ENCODE data around the gene UBN2. TPM values are rescaled to one million over a fixed set of nuclear protein-coding genes. Genes with fewer than 3 reads are reported as not detected.
"Not testable (repeated sequence)": the region's sequence is repeated elsewhere in the genome, so short reads cannot be mapped to it uniquely, and the experiment has no call there.

The UBN2 gene
- total and polyA plus RNA-seq, 5 donors from 2014 or later = 0.59 to 12.5 (median 1.8) TPM

- no peak overlapping the region for H3K4me3 Mint-ChIP-seq
- no peak for DNase-seq
- Histone ChIP-seq H3K27ac (ENCODE audit: insufficient read depth, low read length, poor library complexity, severe bottlenecking) (no peak overlapping the region), H3K27me3 (ENCODE audit: control insufficient read depth, insufficient read depth, low read length) (no peaks in the 10 kb centered on the region), H3K4me3 (ENCODE audit: low read depth, low read length) (no peak overlapping the region), H3K4me1 (ENCODE audit: control insufficient read depth, insufficient read depth, low read length, poor library complexity, severe bottlenecking) (no peaks in the 10 kb centered on the region), H3K36me3 (ENCODE audit: control insufficient read depth, insufficient read depth, low read length) (peaks cover 14% of the 10 kb centered on the region), H3K9me3 (ENCODE audit: control insufficient read depth in 2 of 2, low read length in 2 of 2) (no peaks in the 10 kb centered on the region)
- no peak for ATAC-seq (ENCODE audit: low read depth in 2 of 2)
- peaks cover 31% of the 10 kb centered on the region for H3K36me3 Mint-ChIP-seq
- no peaks in the 10 kb centered on the region for H3K4me1 Mint-ChIP-seq
- H3K9me3 Mint-ChIP-seq = no peaks in the 10 kb centered on the region
- no peak overlapping the region for H3K27ac Mint-ChIP-seq
- no peaks in the 10 kb centered on the region for H3K27me3 Mint-ChIP-seq
These were observed 69.4 kb downstream of the UBN2 start for GRCh38 chr7:139300390-139300789.

GRCh38 chr7:139304517-139304916 is 73.5 kb downstream of the UBN2 start:
- Mint-ChIP-seq H3K4me3 (no peak overlapping the region), H3K27ac (no peak overlapping the region), H3K9me3 (no peaks in the 10 kb centered on the region), H3K27me3 (no peaks in the 10 kb centered on the region), H3K36me3 (peaks cover 36% of the 10 kb centered on the region), H3K4me1 (no peaks in the 10 kb centered on the region)
- ATAC-seq (ENCODE audit: low read depth in 2 of 2) (no peak), DNase-seq (no peak)
- Histone ChIP-seq H3K27me3 (ENCODE audit: control insufficient read depth, insufficient read depth, low read length) (no peaks in the 10 kb centered on the region), H3K4me3 (ENCODE audit: low read depth, low read length) (no peak overlapping the region), H3K9me3 (ENCODE audit: control insufficient read depth in 2 of 2, low read length in 2 of 2) (no peaks in the 10 kb centered on the region), H3K36me3 (ENCODE audit: control insufficient read depth, insufficient read depth, low read length) (peaks cover 5% of the 10 kb centered on the region), H3K27ac (ENCODE audit: insufficient read depth, low read length, poor library complexity, severe bottlenecking) (no peak overlapping the region), H3K4me1 (ENCODE audit: control insufficient read depth, insufficient read depth, low read length, poor library complexity, severe bottlenecking) (no peaks in the 10 kb centered on the region)

GRCh38 chr7:139317939-139318505 is 87.0 kb downstream of the UBN2 start:
- Mint-ChIP-seq H3K36me3 (no peaks in the 10 kb centered on the region), H3K9me3 (no peaks in the 10 kb centered on the region), H3K4me1 (no peaks in the 10 kb centered on the region), H3K4me3 (no peak overlapping the region), H3K27me3 (peaks cover 5% of the 10 kb centered on the region), H3K27ac (no peak overlapping the region)
- no peaks in the 10 kb centered on the region for H3K4me1 ChIP-seq (ENCODE audit: control insufficient read depth, insufficient read depth, low read length, poor library complexity, severe bottlenecking)
- no peaks in the 10 kb centered on the region for H3K27me3 ChIP-seq (ENCODE audit: control insufficient read depth, insufficient read depth, low read length)
- no peak overlapping the region for H3K4me3 ChIP-seq (ENCODE audit: low read depth, low read length)
- ATAC-seq (ENCODE audit: low read depth in 2 of 2) (no peak), DNase-seq (no peak)
- no peaks in the 10 kb centered on the region for H3K9me3 ChIP-seq (ENCODE audit: control insufficient read depth in 2 of 2, low read length in 2 of 2)
- no peak overlapping the region for H3K27ac ChIP-seq (ENCODE audit: insufficient read depth, low read length, poor library complexity, severe bottlenecking)
- no peaks in the 10 kb centered on the region for H3K36me3 ChIP-seq (ENCODE audit: control insufficient read depth, insufficient read depth, low read length)

GRCh38 chr7:139321071-139321745 is 90.2 kb downstream of the UBN2 start:
- H3K9me3 Mint-ChIP-seq = no peaks in the 10 kb centered on the region
- no peak for ATAC-seq (ENCODE audit: low read depth in 2 of 2)
- no peak overlapping the region for H3K4me3 Mint-ChIP-seq
- no peaks in the 10 kb centered on the region for H3K27me3 ChIP-seq (ENCODE audit: control insufficient read depth, insufficient read depth, low read length)
- H3K4me3 ChIP-seq (ENCODE audit: low read depth, low read length) = no peak overlapping the region
- no peaks in the 10 kb centered on the region for H3K36me3 Mint-ChIP-seq
- H3K9me3 ChIP-seq (ENCODE audit: control insufficient read depth in 2 of 2, low read length in 2 of 2) = no peaks in the 10 kb centered on the region
- peaks cover 5% of the 10 kb centered on the region for H3K27me3 Mint-ChIP-seq
- no peak for DNase-seq
- no peak overlapping the region for H3K27ac ChIP-seq (ENCODE audit: insufficient read depth, low read length, poor library complexity, severe bottlenecking)
- no peaks in the 10 kb centered on the region for H3K4me1 ChIP-seq (ENCODE audit: control insufficient read depth, insufficient read depth, low read length, poor library complexity, severe bottlenecking)
- peak overlapping the region in 1 of 3 donors; percentile 69 for H3K27ac Mint-ChIP-seq
- H3K36me3 ChIP-seq (ENCODE audit: control insufficient read depth, insufficient read depth, low read length) = no peaks in the 10 kb centered on the region
- H3K4me1 Mint-ChIP-seq = no peaks in the 10 kb centered on the region

DNA sequence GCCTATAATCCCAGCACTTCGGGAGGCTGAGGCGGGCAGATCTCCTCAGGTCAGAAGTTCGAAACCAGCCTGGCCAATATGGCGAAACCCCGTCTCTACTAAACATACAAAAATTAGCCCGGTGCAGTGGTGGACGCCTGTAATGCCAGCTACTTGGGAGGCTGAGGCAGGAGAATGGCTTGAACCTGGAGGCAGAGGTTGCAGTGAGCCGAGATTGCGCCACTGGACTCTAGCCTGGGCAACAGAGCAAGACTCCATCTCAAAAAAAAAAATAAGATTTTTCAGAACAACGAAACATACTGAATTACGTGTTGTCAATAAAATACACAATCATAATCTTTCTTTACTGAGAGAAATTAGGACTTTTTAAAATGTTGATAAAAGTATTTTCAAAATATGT is 93.7 kb downstream of the UBN2 start:
- not testable (repeated sequence) for H3K27me3 ChIP-seq (ENCODE audit: control insufficient read depth, insufficient read depth, low read length); H3K4me3 Mint-ChIP-seq; H3K4me1 ChIP-seq (ENCODE audit: control insufficient read depth, insufficient read depth, low read length, poor library complexity, severe bottlenecking); H3K9me3 ChIP-seq (ENCODE audit: control insufficient read depth in 2 of 2, low read length in 2 of 2); H3K4me1 Mint-ChIP-seq; DNase-seq; H3K27ac Mint-ChIP-seq; H3K9me3 Mint-ChIP-seq; H3K27ac ChIP-seq (ENCODE audit: insufficient read depth, low read length, poor library complexity, severe bottlenecking); H3K36me3 Mint-ChIP-seq; H3K27me3 Mint-ChIP-seq; H3K4me3 ChIP-seq (ENCODE audit: low read depth, low read length); ATAC-seq (ENCODE audit: low read depth in 2 of 2); H3K36me3 ChIP-seq (ENCODE audit: control insufficient read depth, insufficient read depth, low read length)

- Histone ChIP-seq H3K9me3 (ENCODE audit: control insufficient read depth in 2 of 2, low read length in 2 of 2) (no peaks in the 10 kb centered on the region), H3K27ac (ENCODE audit: insufficient read depth, low read length, poor library complexity, severe bottlenecking) (no peak overlapping the region), H3K36me3 (ENCODE audit: control insufficient read depth, insufficient read depth, low read length) (no peaks in the 10 kb centered on the region), H3K27me3 (ENCODE audit: control insufficient read depth, insufficient read depth, low read length) (no peaks in the 10 kb centered on the region), H3K4me1 (ENCODE audit: control insufficient read depth, insufficient read depth, low read length, poor library complexity, severe bottlenecking) (no peaks in the 10 kb centered on the region), H3K4me3 (ENCODE audit: low read depth, low read length) (no peak overlapping the region)
- DNase-seq (no peak), ATAC-seq (ENCODE audit: low read depth in 2 of 2) (no peak)
- Mint-ChIP-seq H3K4me3 (no peak overlapping the region), H3K36me3 (no peaks in the 10 kb centered on the region), H3K27me3 (no peaks in the 10 kb centered on the region), H3K9me3 (peaks cover 0 to 3% (median 0%) of the 10 kb centered on the region in 7 donors), H3K4me1 (peaks cover 7 to 16% (median 13%) of the 10 kb centered on the region in 4 donors), H3K27ac (no peak overlapping the region)
These were observed 97.3 kb downstream of the UBN2 start for GRCh38 chr7:139328375-139328774.

DNA sequence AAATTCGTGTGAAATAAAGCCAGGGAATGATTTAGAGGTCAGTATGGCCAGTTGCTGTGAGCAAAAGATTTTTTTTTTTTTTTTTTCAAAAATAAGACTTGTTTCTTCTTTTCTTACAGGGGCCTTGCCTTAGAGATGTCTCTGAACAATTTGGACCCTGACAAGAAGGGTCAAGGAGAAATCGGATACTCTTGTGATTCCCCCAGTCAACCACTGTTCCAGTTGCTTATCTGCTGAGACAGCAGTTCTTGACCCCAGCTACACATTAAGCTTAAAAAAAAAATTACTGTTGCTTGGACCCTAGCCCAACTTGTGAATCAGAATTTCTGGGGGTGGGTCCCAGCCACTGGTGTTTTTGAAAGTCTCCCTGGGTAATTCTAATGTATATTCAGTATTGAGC is 98.1 kb downstream of the UBN2 start:
- Mint-ChIP-seq H3K9me3 (peaks cover 0 to 3% (median 0%) of the 10 kb centered on the region in 7 donors), H3K36me3 (no peaks in the 10 kb centered on the region), H3K27me3 (no peaks in the 10 kb centered on the region), H3K4me3 (no peak overlapping the region), H3K4me1 (peaks cover 7 to 16% (median 13%) of the 10 kb centered on the region in 4 donors), H3K27ac (no peak overlapping the region)
- no peak overlapping the region for H3K27ac ChIP-seq (ENCODE audit: insufficient read depth, low read length, poor library complexity, severe bottlenecking)
- no peak overlapping the region for H3K4me3 ChIP-seq (ENCODE audit: low read depth, low read length)
- DNase-seq (no peak), ATAC-seq (ENCODE audit: low read depth in 2 of 2) (no peak)
- no peaks in the 10 kb centered on the region for H3K27me3 ChIP-seq (ENCODE audit: control insufficient read depth, insufficient read depth, low read length)
- no peaks in the 10 kb centered on the region for H3K4me1 ChIP-seq (ENCODE audit: control insufficient read depth, insufficient read depth, low read length, poor library complexity, severe bottlenecking)
- H3K36me3 ChIP-seq (ENCODE audit: control insufficient read depth, insufficient read depth, low read length) = no peaks in the 10 kb centered on the region
- no peaks in the 10 kb centered on the region for H3K9me3 ChIP-seq (ENCODE audit: control insufficient read depth in 2 of 2, low read length in 2 of 2)

Data from CD4-positive, CD25-positive, alpha-beta regulatory T cell (primary cell).